ENCODE data around the gene SLC25A18.

The SLC25A18 gene

GRCh38 chr22:17570851-17571631 lies 7.7 kb downstream of the SLC25A18 start:
- no peak for DNase-seq

- DNase-seq = no peak
These were observed 11.9 kb downstream of the SLC25A18 start for GRCh38 chr22:17575151-17575550.

GRCh38 chr22:17575681-17576080 lies 12.4 kb downstream of the SLC25A18 start:
- DNase-seq = no peak

GRCh38 chr22:17576470-17576869 lies 13.2 kb downstream of the SLC25A18 start:
- no peak for DNase-seq

- no peak for DNase-seq
These were observed 14.9 kb downstream of the SLC25A18 start for GRCh38 chr22:17578136-17578754.

GRCh38 chr22:17579535-17579981 lies 16.3 kb downstream of the SLC25A18 start:
- DNase-seq = no peak

GRCh38 chr22:17580441-17581031 lies 17.2 kb downstream of the SLC25A18 start:
- no peak for DNase-seq

- DNase-seq = no peak
These were observed 17.8 kb downstream of the SLC25A18 start for GRCh38 chr22:17581056-17581455.

GRCh38 chr22:17581631-17582030 lies 18.3 kb downstream of the SLC25A18 start:
- DNase-seq = no peak

GRCh38 chr22:17583151-17583550 lies 19.9 kb downstream of the SLC25A18 start:
- no peak for DNase-seq

- no peak for DNase-seq
These were observed 23.6 kb downstream of the SLC25A18 start for GRCh38 chr22:17586831-17587440.

GRCh38 chr22:17587629-17588028 lies 24.3 kb downstream of the SLC25A18 start:
- no peak for DNase-seq

- no peak for DNase-seq
These were observed 25.3 kb downstream of the SLC25A18 start for GRCh38 chr22:17588606-17589005.

GRCh38 chr22:17589810-17590375 lies 26.6 kb downstream of the SLC25A18 start:
- no peak for DNase-seq

GRCh38 chr22:17590586-17590985 lies 27.3 kb downstream of the SLC25A18 start:
- DNase-seq = no peak

- DNase-seq = no peak
These were observed 28.9 kb downstream of the SLC25A18 start for GRCh38 chr22:17592201-17592600.

GRCh38 chr22:17596226-17596625 lies 32.9 kb downstream of the SLC25A18 start:
- DNase-seq = no peak

GRCh38 chr22:17597217-17597616 lies 33.9 kb downstream of the SLC25A18 start:
- no peak for DNase-seq

GRCh38 chr22:17598318-17598717 lies 35.0 kb downstream of the SLC25A18 start:
- DNase-seq = no peak

GRCh38 chr22:17601031-17601430 lies 37.7 kb downstream of the SLC25A18 start:
- DNase-seq = no peak

GRCh38 chr22:17603668-17604067 lies 40.4 kb downstream of the SLC25A18 start:
- DNase-seq = no peak

GRCh38 chr22:17606496-17606895 lies 43.2 kb downstream of the SLC25A18 start:
- DNase-seq = no peak

GRCh38 chr22:17607891-17608521 lies 44.7 kb downstream of the SLC25A18 start:
- no peak for DNase-seq
